WI38 (cell line): ENCODE measurements around the gene RILPL1.

Experiments used
- H3K4me3 ChIP-seq: 2 replicates; pipeline ENCODE4 v1.5.1; 2011; ENCODE audit warnings: low read depth, mild to moderate bottlenecking, control low read depth, low read length
- TF ChIP-seq, protein P1 (sequence below): IDR thresholded peaks from 2 replicates; pipeline ENCODE4 v1.5.1; 2012; ENCODE audit warnings: low read depth, mild to moderate bottlenecking, control low read depth, low read length

RILPL1 gene

DNA sequence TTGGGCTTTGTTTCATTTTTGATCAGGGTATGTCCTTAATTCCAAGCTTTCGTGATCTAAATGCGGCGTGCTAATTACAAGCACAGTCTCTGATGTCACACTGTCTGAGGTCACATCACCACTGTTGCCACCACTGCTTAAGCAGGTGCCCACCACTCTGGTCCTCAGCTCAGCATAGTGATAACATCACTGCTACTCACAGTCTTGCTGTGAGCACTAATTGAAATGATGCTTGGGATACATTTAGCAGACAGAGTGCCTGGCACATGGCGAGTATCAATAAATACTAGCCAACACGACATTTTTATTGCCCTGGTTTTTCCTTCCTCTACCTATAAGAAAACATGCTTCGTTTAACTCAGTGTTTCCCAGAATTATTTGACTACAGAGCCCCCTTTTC is 104.9 kb downstream of the RILPL1 start:
- TF ChIP-seq, protein P1, sequence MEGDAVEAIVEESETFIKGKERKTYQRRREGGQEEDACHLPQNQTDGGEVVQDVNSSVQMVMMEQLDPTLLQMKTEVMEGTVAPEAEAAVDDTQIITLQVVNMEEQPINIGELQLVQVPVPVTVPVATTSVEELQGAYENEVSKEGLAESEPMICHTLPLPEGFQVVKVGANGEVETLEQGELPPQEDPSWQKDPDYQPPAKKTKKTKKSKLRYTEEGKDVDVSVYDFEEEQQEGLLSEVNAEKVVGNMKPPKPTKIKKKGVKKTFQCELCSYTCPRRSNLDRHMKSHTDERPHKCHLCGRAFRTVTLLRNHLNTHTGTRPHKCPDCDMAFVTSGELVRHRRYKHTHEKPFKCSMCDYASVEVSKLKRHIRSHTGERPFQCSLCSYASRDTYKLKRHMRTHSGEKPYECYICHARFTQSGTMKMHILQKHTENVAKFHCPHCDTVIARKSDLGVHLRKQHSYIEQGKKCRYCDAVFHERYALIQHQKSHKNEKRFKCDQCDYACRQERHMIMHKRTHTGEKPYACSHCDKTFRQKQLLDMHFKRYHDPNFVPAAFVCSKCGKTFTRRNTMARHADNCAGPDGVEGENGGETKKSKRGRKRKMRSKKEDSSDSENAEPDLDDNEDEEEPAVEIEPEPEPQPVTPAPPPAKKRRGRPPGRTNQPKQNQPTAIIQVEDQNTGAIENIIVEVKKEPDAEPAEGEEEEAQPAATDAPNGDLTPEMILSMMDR, result no peak
- H3K4me3 ChIP-seq, result no peak overlapping the region

DNA sequence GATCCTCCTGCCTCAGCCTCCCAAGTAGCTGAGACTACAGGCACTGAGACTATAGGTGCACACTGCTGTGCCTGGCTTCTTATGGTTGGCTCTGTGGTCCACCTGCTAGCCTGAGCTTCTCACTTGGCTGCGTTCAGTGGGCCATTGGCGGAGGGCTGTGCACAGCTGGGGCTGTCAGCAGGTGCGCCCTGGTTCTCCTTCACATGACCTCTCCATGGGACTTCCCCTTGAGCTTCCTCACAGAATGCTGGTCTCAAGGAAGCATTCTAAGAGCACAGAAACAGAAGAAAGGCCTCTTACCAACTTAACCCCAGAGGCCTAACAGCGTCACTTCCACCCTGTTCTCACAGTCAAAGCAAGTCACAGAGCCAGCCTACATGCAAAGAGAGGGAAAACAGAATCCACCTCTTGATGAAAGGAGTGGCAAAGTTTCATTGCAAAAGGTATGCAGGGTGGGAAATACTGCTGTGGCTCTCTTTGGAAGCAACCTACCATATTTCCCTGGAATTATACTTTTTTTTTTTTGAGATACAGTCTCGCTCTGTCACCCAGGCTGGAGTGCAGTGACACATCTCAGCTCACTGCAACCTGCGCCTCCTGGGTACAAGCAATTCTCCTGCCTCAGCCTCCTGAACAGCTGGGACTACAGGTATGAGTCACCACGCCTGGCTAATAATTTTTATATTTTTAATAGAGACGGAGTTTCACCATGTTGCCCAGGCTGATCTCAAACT is 106.3 kb downstream of the RILPL1 start:
- no peak overlapping the region for H3K4me3 ChIP-seq
- TF ChIP-seq, protein P1, result no peak

DNA sequence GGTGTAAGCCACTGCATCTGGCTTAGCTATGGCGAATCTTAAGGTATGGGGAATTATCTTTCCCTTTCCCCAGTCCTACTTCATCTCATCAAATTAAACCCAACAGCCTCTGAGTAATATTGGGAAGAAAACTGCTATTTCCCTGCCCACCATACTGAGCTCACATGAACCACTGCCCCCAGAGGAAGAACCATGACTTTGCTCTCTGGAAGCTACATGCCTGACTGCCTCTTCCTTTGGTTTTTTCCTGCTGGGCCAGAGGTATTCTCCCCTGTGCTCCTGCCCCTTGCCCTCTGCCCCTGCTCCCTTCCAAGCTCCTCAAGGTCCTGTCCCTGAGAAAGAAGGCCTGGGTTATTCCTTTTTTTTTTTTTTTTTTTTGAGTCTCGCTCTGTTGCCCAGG is 112.2 kb downstream of the RILPL1 start:
- TF ChIP-seq, protein P1, result no peak
- no peak overlapping the region for H3K4me3 ChIP-seq
